ENCODE results near the gene HMGCL. TPM values are rescaled to one million over a fixed set of nuclear protein-coding genes. Genes with fewer than 3 reads are reported as not detected.

HMGCL gene
- total and polyA plus RNA-seq, 2 of the 13 experiments (the other 11 are each of a cell fraction or from before 2014, with no cell fraction given): 21.3 to 41.4 TPM

DNA sequence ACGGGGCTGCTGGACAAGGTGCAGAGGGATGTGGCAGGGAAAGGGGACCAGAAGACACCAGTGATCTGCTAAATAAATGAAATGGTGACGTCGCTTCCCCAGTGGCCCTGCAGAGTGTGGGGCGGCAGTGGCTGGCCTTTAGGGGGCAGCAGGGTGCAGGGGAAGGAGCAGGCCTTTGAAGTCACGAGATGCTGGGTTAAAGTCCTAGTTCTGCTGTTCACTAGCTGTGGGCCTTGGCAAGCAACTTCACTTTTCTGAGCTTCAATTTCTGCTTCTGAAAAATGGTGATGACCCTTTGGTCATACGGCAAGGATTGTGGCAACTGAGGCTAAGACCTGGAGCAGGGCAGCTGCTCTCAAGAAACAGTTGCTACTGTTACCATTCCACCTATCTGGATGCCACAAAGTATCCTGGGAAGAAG, 15.5 kb downstream of the HMGCL start (continued):
- TF ChIP-seq, protein P1, sequence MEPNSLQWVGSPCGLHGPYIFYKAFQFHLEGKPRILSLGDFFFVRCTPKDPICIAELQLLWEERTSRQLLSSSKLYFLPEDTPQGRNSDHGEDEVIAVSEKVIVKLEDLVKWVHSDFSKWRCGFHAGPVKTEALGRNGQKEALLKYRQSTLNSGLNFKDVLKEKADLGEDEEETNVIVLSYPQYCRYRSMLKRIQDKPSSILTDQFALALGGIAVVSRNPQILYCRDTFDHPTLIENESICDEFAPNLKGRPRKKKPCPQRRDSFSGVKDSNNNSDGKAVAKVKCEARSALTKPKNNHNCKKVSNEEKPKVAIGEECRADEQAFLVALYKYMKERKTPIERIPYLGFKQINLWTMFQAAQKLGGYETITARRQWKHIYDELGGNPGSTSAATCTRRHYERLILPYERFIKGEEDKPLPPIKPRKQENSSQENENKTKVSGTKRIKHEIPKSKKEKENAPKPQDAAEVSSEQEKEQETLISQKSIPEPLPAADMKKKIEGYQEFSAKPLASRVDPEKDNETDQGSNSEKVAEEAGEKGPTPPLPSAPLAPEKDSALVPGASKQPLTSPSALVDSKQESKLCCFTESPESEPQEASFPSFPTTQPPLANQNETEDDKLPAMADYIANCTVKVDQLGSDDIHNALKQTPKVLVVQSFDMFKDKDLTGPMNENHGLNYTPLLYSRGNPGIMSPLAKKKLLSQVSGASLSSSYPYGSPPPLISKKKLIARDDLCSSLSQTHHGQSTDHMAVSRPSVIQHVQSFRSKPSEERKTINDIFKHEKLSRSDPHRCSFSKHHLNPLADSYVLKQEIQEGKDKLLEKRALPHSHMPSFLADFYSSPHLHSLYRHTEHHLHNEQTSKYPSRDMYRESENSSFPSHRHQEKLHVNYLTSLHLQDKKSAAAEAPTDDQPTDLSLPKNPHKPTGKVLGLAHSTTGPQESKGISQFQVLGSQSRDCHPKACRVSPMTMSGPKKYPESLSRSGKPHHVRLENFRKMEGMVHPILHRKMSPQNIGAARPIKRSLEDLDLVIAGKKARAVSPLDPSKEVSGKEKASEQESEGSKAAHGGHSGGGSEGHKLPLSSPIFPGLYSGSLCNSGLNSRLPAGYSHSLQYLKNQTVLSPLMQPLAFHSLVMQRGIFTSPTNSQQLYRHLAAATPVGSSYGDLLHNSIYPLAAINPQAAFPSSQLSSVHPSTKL (CRISPR knock-in tag; IDR thresholded peaks at IDR 0.05): peak; percentile 77
- TF ChIP-seq NR2F6 (IDR thresholded peaks at IDR 0.05) (no peak), NR2F6 (CRISPR knock-in tag; IDR thresholded peaks at IDR 0.05) (0 out of 2 replicates have a peak, but pooled peaks have one; percentile 28), GPN1 (CRISPR knock-in tag; IDR thresholded peaks at IDR 0.05; ENCODE audit: borderline replicate concordance) (no peak), KDM5B (CRISPR knock-in tag; IDR thresholded peaks at IDR 0.05; ENCODE audit: borderline replicate concordance) (no peak), ISX (CRISPR knock-in tag; conservative IDR thresholded peaks at IDR 0.05) (no peak), NKX3-1 (CRISPR knock-in tag; IDR thresholded peaks at IDR 0.05) (no peak), ZNF230 (CRISPR knock-in tag; IDR thresholded peaks at IDR 0.05) (no peak), CBX5 (CRISPR knock-in tag; IDR thresholded peaks at IDR 0.05; ENCODE audit: borderline replicate concordance) (0 out of 2 replicates have a peak, but pooled peaks have one; percentile 69), TFE3 (CRISPR knock-in tag; IDR thresholded peaks at IDR 0.05) (peak; percentile 99), POLR2AphosphoS2 (IDR thresholded peaks at IDR 0.05; ENCODE audit: low read depth, low read length) (no peak), ZNF691 (CRISPR knock-in tag; IDR thresholded peaks at IDR 0.05; ENCODE audit: borderline replicate concordance, low read depth) (no peak), KLF15 (CRISPR knock-in tag; IDR thresholded peaks at IDR 0.05; ENCODE audit: borderline replicate concordance) (no peak), CAMTA2 (CRISPR knock-in tag; IDR thresholded peaks at IDR 0.05; ENCODE audit: borderline replicate concordance) (no peak), HINFP (CRISPR knock-in tag; IDR thresholded peaks at IDR 0.05; ENCODE audit: low read depth) (no peak), FOXK1 (CRISPR knock-in tag; IDR thresholded peaks at IDR 0.05; ENCODE audit: borderline replicate concordance, low read depth) (peak; percentile 51; the same call in 1 of the 2 replicates), GABPA (IDR thresholded peaks at IDR 0.05; ENCODE audit: low read depth, low read length) (no peak), GABPA (CRISPR knock-in tag; IDR thresholded peaks at IDR 0.05; ENCODE audit: low read depth) (no peak), ZNF333 (CRISPR knock-in tag; IDR thresholded peaks at IDR 0.05; ENCODE audit: borderline replicate concordance) (no peak), ZBTB21 (CRISPR knock-in tag; IDR thresholded peaks at IDR 0.05) (no peak)
- TF ChIP-seq, protein P2, sequence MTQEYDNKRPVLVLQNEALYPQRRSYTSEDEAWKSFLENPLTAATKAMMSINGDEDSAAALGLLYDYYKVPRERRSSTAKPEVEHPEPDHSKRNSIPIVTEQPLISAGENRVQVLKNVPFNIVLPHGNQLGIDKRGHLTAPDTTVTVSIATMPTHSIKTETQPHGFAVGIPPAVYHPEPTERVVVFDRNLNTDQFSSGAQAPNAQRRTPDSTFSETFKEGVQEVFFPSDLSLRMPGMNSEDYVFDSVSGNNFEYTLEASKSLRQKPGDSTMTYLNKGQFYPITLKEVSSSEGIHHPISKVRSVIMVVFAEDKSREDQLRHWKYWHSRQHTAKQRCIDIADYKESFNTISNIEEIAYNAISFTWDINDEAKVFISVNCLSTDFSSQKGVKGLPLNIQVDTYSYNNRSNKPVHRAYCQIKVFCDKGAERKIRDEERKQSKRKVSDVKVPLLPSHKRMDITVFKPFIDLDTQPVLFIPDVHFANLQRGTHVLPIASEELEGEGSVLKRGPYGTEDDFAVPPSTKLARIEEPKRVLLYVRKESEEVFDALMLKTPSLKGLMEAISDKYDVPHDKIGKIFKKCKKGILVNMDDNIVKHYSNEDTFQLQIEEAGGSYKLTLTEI (CRISPR knock-in tag; conservative IDR thresholded peaks at IDR 0.05): no peak
